ENCODE data around the gene TLR9.

TLR9 gene

DNA sequence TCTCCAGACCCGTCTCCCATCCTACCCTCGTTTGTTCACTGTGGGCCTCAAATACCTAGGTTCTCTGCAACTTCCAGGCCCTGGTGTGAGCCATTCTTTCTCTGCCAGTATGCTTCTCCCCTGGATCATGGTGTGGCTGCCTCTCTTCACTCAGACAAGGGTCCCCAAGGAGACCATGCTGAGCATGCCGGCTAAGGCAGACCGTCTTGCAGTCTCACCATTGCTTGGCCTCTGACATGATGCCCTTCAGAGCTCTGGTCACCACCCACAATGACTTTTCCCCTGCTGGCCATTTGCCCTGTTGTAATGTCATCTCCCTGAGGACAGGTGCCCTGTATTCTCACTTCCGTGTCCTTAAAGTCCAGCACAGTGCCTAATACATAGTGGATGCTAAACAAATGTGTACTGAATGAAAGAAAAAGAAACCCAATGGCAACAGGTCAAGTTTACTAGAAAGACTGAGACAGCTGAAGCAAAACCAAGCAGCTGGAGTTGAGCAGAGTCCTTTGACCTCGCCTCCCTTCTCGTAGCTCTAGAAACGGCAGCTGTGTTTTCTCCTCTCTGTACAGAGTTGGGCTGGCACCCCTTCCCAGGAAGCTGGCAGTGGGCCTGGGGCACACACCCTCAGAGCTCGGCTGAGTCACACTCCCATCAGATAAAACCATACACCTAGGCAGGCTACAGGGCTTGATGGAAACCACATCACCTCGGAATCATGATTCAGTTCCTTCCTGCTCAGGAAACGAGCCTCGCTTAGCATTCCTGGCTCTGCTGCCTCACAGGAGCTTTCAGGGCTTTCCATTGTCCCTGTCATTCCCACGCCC lies 8.6 kb downstream of the TLR9 start:
- no peak for DNase-seq

- no peak for DNase-seq
Observed at GRCh38 chr3:52215351-52215750, 10.1 kb downstream of the TLR9 start.

GRCh38 chr3:52213901-52214300 lies 11.5 kb downstream of the TLR9 start:
- no peak for DNase-seq

GRCh38 chr3:52213005-52213404 lies 12.4 kb downstream of the TLR9 start:
- no peak for DNase-seq

GRCh38 chr3:52211268-52211891 lies 14.1 kb downstream of the TLR9 start:
- no peak for DNase-seq

GRCh38 chr3:52210550-52211046 lies 14.8 kb downstream of the TLR9 start:
- no peak for DNase-seq

GRCh38 chr3:52210037-52210436 lies 15.4 kb downstream of the TLR9 start:
- no peak for DNase-seq

DNA sequence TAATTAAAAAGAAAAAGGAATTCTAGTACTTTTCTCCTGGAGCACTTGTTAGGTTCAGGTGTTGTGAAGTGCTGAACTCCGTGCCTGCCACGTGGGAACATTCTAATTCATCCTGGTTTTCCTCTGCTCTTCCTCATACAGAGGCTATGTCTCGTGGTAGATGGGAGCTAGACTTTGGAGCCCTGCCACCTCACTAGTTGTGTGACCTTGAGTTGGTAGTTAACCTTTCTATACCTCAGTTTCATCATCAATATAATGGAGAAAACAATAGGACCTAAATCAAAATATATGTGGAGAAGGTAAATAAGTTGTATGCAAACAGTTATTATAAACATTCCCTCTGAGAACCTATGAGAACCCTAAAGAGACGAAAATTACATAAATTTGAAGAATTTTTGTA lies 16.9 kb downstream of the TLR9 start:
- no peak for DNase-seq

- no peak for DNase-seq
Observed at GRCh38 chr3:52205727-52206372, 19.6 kb downstream of the TLR9 start.

DNA sequence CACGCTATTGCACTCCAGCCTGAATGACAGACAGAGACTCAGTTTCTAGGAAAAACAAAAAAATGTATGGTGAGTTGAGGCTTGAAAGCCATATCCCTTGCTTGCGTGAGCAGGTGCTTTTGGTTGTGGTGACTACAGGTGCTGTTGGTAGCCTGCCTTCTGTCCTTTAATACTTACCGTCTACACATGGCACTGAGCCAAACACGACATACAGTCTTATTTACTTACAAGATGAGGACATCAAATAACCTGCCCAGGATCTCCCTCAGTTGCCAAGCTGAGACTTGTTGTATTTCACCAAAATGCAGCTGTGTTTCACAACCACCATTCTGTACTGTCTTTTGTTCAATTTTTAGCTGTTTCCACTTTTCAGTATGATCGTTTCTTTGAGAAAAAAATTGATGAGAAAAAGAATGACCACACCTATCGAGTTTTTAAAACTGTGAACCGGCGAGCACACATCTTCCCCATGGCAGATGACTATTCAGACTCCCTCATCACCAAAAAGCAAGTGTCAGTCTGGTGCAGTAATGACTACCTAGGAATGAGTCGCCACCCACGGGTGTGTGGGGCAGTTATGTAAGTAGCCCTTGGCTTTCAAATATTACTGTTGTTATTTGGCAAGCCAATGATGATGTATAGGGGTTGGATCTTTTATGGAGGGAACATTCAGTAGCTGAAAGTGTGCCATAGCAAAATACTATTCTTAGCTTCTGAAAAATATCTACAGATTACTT lies 20.9 kb downstream of the TLR9 start:
- DNase-seq, result peak; percentile 46

DNA sequence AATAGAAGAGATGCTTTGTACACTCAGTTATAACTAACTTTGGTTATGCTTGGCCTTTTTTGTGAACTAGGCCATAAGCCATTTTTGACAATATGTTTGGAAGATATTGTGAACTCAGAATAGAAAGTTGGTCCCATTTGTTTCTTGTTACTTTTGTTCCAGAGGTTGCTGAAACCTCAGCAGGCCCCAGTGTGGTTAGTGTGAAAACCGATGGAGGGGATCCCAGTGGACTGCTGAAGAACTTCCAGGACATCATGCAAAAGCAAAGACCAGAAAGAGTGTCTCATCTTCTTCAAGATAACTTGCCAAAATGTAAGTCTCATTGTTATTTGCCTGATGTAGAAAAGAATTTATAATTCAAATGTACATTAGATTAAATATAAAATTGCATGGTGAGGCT lies 21.7 kb downstream of the TLR9 start:
- DNase-seq, result no peak

GRCh38 chr3:52202384-52203077 lies 22.9 kb downstream of the TLR9 start:
- DNase-seq, result no peak

- no peak for DNase-seq
Observed at GRCh38 chr3:52200981-52201679, 24.3 kb downstream of the TLR9 start.

DNA sequence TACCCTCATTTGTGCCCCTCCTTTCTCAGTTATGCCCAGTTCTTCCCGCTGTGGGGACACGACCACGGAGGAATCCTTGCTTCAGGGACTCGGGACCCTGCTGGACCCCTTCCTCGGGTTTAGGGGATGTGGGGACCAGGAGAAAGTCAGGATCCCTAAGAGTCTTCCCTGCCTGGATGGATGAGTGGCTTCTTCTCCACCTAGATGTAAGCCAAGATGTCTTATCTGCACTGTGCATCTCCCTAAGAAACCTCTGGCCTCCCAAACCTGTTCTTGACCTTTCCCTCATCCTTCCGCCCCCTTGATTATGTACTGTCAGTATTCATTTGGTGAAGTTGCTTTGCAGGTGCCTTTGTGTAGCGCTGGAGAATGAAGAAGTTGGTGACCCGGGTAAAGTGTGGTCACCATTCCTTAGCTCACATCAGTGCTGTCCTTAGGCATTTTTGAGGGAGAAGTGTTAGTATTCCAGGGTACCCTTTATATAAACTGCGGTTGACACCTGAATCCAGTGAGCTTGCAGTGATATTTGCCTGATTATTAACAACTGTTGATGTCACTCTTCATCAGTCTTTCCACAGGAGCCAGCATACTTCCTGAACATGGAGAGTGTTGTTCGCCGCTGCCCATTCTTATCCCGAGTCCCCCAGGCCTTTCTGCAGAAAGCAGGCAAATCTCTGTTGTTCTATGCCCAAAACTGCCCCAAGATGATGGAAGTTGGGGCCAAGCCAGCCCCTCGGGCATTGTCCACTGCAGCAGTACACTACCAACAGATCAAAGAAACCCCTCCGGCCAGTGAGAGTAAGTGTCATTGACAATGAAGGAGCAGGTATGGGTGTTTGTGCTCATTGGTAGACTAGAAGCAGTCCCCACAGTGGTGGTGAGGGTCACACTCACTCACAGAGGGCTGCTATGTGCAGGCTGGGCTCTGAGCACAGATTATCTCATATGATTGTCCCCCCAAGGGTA lies 26.5 kb downstream of the TLR9 start:
- no peak for DNase-seq

GRCh38 chr3:52197842-52198625 lies 27.4 kb downstream of the TLR9 start, which contains the start of gene ALAS1:
TSS of gene ALAS1 (plus strand) at chr3:52198160. CDS start at chr3:52199242, 1,082 bp downstream.
- peak; percentile 59 for DNase-seq

DNA sequence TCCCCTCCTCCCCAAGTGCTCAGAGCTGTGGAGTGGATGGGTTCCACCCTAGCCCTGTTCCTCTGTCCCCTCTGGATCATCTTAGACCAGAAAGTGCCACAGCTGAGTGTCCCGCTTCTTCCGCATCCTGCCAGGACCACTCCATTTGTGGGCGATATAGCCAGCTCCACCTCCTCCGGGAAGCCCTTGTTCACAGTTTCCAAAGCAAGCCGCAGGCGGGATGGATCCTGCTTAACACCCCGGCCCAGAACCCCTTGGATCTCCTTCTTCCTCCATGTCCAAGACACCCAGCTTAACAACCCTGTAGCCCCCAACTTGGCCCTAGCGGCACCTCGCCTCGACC lies 28.0 kb downstream of the TLR9 start:
- DNase-seq, result no peak

GRCh38 chr3:52196977-52197376 lies 28.5 kb downstream of the TLR9 start:
- DNase-seq, result no peak

- no peak for DNase-seq
Observed at GRCh38 chr3:52195823-52196331, 29.6 kb downstream of the TLR9 start.

DNA sequence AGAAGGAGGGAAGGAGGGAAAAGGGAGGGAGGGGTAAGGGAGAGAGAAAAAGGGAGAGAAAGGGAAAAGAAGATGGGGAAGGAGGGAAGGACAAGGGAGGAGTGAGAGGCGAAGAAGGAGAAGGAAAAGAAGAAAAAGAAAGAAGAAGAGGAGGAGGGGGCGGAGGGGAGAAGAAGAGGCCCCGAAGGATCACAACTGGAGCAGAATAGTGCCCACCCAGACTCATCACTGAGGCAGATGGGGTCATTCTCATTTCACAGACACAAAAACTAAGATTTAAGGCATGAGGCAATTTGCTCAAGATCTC lies 30.2 kb downstream of the TLR9 start:
- no peak for DNase-seq
